Measurements from ENCODE around the gene ABCC1.

ABCC1 gene

GRCh38 chr16:16007743-16008111 is 58.3 kb downstream of the ABCC1 start:
- H4K20me1 ChIP-seq (ENCODE audit: insufficient read depth, low read length, poor library complexity, severe bottlenecking): peaks cover 8% of the 10 kb centered on the region
- H3K79me2 ChIP-seq (ENCODE audit: insufficient read depth, low read length): peaks cover 45% of the 10 kb centered on the region; the same call in 1 of the 2 replicates
- H3K27me3 ChIP-seq (ENCODE audit: insufficient read depth, low read length, poor library complexity, severe bottlenecking): no peaks in the 10 kb centered on the region
- H3K4me2 ChIP-seq (ENCODE audit: low read depth, low read length, poor library complexity, severe bottlenecking): no peak overlapping the region
- H2AFZ ChIP-seq (ENCODE audit: low read length): no peak overlapping the region
- H3K36me3 ChIP-seq (ENCODE audit: insufficient read depth, low read length): peaks cover 21% of the 10 kb centered on the region; the same call in 1 of the 2 replicates
- H3K9me2 ChIP-seq (replicated peaks; ENCODE audit: low read depth, low read length): no peaks in the 10 kb centered on the region
- no peaks in the 10 kb centered on the region for H3K4me1 ChIP-seq (ENCODE audit: insufficient read depth, low read length, poor library complexity, severe bottlenecking)
- H3F3A ChIP-seq (ENCODE audit: low read depth): no peaks in the 10 kb centered on the region
- no peaks in the 10 kb centered on the region for H3K9me3 ChIP-seq (ENCODE audit: insufficient read depth, low read depth, low read length)
- H3K9ac ChIP-seq (ENCODE audit: low read depth, low read length, poor library complexity, severe bottlenecking): no peak overlapping the region
- no peak overlapping the region for H3K4me3 ChIP-seq (ENCODE audit: low read length, poor library complexity, severe bottlenecking)
- TF ChIP-seq EZH2phosphoT487 (IDR thresholded peaks at IDR 0.05; ENCODE audit: borderline replicate concordance) (no peak), CTCF (conservative IDR thresholded peaks at IDR 0.05; ENCODE audit: low read length) (no peak)

GRCh38 chr16:16008666-16009065 is 59.2 kb downstream of the ABCC1 start:
- H3K4me1 ChIP-seq (ENCODE audit: insufficient read depth, low read length, poor library complexity, severe bottlenecking): no peaks in the 10 kb centered on the region
- no peaks in the 10 kb centered on the region for H3F3A ChIP-seq (ENCODE audit: low read depth)
- H3K27me3 ChIP-seq (ENCODE audit: insufficient read depth, low read length, poor library complexity, severe bottlenecking): no peaks in the 10 kb centered on the region
- no peak overlapping the region for H2AFZ ChIP-seq (ENCODE audit: low read length)
- no peak overlapping the region for H3K9ac ChIP-seq (ENCODE audit: low read depth, low read length, poor library complexity, severe bottlenecking)
- H4K20me1 ChIP-seq (ENCODE audit: insufficient read depth, low read length, poor library complexity, severe bottlenecking): peaks cover 8% of the 10 kb centered on the region
- peaks cover 40% of the 10 kb centered on the region; the same call in 1 of the 2 replicates for H3K79me2 ChIP-seq (ENCODE audit: insufficient read depth, low read length)
- no peak overlapping the region for H3K4me3 ChIP-seq (ENCODE audit: low read length, poor library complexity, severe bottlenecking)
- no peaks in the 10 kb centered on the region for H3K9me2 ChIP-seq (replicated peaks; ENCODE audit: low read depth, low read length)
- no peaks in the 10 kb centered on the region for H3K9me3 ChIP-seq (ENCODE audit: insufficient read depth, low read depth, low read length)
- peaks cover 25% of the 10 kb centered on the region; the same call in 1 of the 2 replicates for H3K36me3 ChIP-seq (ENCODE audit: insufficient read depth, low read length)
- H3K4me2 ChIP-seq (ENCODE audit: low read depth, low read length, poor library complexity, severe bottlenecking): no peak overlapping the region
- no peak for TF ChIP-seq EZH2phosphoT487 (IDR thresholded peaks at IDR 0.05; ENCODE audit: borderline replicate concordance)
- TF ChIP-seq CTCF (conservative IDR thresholded peaks at IDR 0.05; ENCODE audit: low read length): no peak

- Histone ChIP-seq H3F3A (ENCODE audit: low read depth) (no peaks in the 10 kb centered on the region), H3K9me3 (ENCODE audit: insufficient read depth, low read depth, low read length) (no peaks in the 10 kb centered on the region), H3K27me3 (ENCODE audit: insufficient read depth, low read length, poor library complexity, severe bottlenecking) (no peaks in the 10 kb centered on the region), H3K79me2 (ENCODE audit: insufficient read depth, low read length) (peaks cover 32% of the 10 kb centered on the region; the same call in 1 of the 2 replicates), H3K4me3 (ENCODE audit: low read length, poor library complexity, severe bottlenecking) (no peak overlapping the region), H4K20me1 (ENCODE audit: insufficient read depth, low read length, poor library complexity, severe bottlenecking) (peaks cover 8% of the 10 kb centered on the region), H3K9ac (ENCODE audit: low read depth, low read length, poor library complexity, severe bottlenecking) (no peak overlapping the region), H3K4me1 (ENCODE audit: insufficient read depth, low read length, poor library complexity, severe bottlenecking) (no peaks in the 10 kb centered on the region), H3K9me2 (replicated peaks; ENCODE audit: low read depth, low read length) (no peaks in the 10 kb centered on the region), H2AFZ (ENCODE audit: low read length) (no peak overlapping the region), H3K4me2 (ENCODE audit: low read depth, low read length, poor library complexity, severe bottlenecking) (no peak overlapping the region), H3K36me3 (ENCODE audit: insufficient read depth, low read length) (peaks cover 28% of the 10 kb centered on the region; the same call in 1 of the 2 replicates)
- TF ChIP-seq EZH2phosphoT487 (IDR thresholded peaks at IDR 0.05; ENCODE audit: borderline replicate concordance): no peak
- no peak for TF ChIP-seq CTCF (conservative IDR thresholded peaks at IDR 0.05; ENCODE audit: low read length)
These were observed 60.0 kb downstream of the ABCC1 start for GRCh38 chr16:16009401-16009800.

Data from Loucy (cell line).